HL-60/S4 (cell line): ENCODE results near the gene GOLGA8A.
"Not testable (repeated sequence)": the region's sequence is repeated elsewhere in the genome, so short reads cannot be mapped to it uniquely, and the experiment has no call there.

ENCODE experiments used
- in situ Hi-C: fragments of 300-500 bp; cut with MboI; formaldehyde crosslinking; loops from 2 replicates; pipeline ENCODE4 v1.14.3; 2022; ENCODE audit warnings: low sequenced_read_pairs

The GOLGA8A gene, protein sequence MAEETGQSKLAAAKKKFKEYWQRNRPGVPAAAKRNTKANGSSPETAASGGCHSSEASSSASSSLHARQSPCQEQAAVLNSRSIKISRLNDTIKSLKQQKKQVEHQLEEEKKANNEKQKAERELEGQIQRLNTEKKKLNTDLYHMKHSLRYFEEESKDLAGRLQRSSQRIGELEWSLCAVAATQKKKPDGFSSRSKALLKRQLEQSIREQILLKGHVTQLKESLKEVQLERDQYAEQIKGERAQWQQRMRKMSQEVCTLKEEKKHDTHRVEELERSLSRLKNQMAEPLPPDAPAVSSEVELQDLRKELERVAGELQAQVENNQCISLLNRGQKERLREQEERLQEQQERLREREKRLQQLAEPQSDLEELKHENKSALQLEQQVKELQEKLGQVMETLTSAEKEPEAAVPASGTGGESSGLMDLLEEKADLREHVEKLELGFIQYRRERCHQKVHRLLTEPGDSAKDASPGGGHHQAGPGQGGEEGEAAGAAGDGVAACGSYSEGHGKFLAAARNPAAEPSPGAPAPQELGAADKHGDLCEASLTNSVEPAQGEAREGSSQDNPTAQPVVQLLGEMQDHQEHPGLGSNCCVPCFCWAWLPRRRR

DNA sequence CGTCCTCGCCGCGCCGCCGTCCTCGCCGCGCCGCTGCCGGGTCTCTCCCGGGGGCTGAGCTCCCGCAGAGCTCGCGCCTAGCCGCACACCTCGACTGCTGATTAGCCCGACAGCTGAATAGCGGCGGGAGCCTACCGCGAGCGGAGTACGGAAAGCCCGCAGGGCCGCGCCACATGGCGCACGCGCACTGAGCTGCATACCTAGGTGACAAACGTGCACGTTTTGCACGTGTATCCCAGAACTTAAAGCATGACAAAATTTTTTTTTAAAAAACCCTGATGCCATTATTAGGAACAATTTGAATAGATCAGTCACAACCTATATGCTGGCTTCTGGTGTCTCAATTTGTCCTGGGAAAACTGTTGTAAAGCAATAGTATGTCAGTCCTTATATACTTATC lies at the start of gene GOLGA8A:
GOLGA8A (minus strand) TSS at position 122 of the 400 bp plus-strand sequence. CDS start 48,117 bp downstream, outside the sequence.
- in situ Hi-C loops, result no loop called here

GRCh38 chr15:34483644-34484043 lies 46.0 kb upstream of the GOLGA8A start:
- in situ Hi-C loops, result no loop called here

DNA sequence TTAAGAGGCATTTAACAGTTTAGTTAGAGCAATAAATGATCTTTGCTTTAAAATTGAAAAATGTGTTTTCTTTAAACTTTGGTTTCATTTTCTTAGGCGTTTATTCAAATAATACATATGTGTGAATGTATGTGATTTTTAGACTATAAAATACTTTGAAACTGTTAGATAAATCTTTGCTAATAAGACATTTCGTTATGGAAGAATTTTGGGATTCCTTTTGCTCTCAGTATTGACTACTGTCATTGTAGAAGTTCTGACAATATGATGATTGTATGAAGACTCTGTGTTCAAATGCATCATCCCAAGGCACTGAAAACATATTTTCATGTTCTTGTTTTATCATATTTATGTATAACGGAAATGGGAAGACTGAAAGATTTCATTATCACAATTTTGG lies 43.8 kb upstream of the GOLGA8A start:
- in situ Hi-C loops, result no loop called here

- in situ Hi-C loops, result loop anchor here (25.0 kb wide), 1 partner anchor 412 kb away; no protein-coding TSS in a partner anchor
Measured at GRCh38 chr15:34473840-34474239, 36.2 kb upstream of the GOLGA8A start.

- in situ Hi-C loops, result loop anchor here (25.0 kb wide), 1 partner anchor 411 kb away; no protein-coding TSS in a partner anchor
Measured at GRCh38 chr15:34472947-34473346, 35.3 kb upstream of the GOLGA8A start.

DNA sequence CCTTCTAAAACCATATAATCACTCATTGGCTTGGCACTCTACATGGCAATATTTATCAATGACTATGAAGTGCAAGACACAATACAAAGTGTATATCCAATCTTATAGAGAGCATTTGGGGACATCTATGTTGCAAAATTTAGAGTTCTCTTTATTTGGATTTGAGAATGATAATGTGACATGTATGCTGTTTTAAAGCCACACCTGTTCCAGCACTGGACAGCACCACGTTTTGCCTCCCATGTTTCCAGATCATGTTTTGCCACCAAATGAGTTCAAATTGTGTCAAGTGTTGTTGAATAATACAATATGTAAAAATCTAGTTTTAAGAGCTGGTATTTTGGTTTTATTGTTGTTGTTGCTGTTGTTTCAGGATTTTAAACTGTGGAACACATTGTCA lies 33.3 kb upstream of the GOLGA8A start:
- in situ Hi-C loops, result loop anchor here (25.0 kb wide), 1 partner anchor 409 kb away; no protein-coding TSS in a partner anchor

DNA sequence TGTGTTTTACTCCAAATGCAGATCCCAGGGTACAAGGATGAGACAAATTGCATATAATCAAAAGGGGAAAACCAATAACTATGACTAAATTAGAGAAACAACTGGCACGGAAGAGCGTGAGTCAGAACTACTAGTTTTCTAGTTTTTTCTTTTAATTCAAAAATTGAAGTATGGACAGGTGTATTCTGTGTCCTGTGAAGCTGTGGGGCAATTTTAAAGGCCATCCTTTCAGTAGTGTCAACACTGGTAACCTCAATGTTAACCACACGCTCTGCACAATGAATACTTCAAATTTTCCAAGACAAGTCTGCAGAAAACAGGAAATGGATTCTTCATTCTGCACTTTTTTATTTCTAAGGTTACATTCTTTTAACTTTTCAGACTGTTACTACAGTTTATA lies 32.5 kb upstream of the GOLGA8A start:
- in situ Hi-C loops, result loop anchor here (25.0 kb wide), 1 partner anchor 408 kb away; no protein-coding TSS in a partner anchor

GRCh38 chr15:34461730-34462129 lies 24.1 kb upstream of the GOLGA8A start:
- in situ Hi-C loops, result loop anchor here (25.0 kb wide), 1 partner anchor 399 kb away; no protein-coding TSS in a partner anchor

- in situ Hi-C loops, result loop anchor here (25.0 kb wide), 1 partner anchor 398 kb away; no protein-coding TSS in a partner anchor
Measured at GRCh38 chr15:34460451-34460850, 22.8 kb upstream of the GOLGA8A start.

- in situ Hi-C loops, result loop anchor here (25.0 kb wide), 1 partner anchor 394 kb away; no protein-coding TSS in a partner anchor
Measured at GRCh38 chr15:34456658-34457057, 19.1 kb upstream of the GOLGA8A start.

DNA sequence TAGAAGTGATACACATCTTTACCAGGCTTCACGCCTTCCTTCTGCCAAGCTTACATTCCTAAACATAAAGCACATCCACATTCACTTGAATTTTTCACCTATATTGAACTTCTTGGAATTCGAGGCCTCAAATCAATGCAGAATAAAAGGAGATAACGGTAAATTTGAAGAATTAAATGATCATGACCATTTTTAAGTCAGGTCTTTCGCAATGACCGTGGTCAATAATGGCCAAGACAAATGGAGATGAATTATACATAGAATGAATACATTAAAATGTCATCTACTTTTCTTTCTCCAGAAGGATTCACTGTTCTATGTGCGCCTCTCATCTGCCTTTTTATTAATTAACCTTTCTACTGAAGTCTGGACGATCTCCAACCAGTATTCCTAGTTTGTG lies 5.3 kb upstream of the GOLGA8A start:
- in situ Hi-C loops, result no loop called here

GRCh38 chr15:34439878-34440277 lies 2.3 kb upstream of the GOLGA8A start:
- in situ Hi-C loops, result no loop called here

GRCh38 chr15:34436956-34437442 lies 609 bp downstream of the GOLGA8A start:
- in situ Hi-C loops, result no loop called here

GRCh38 chr15:34436126-34436955 lies 1.3 kb downstream of the GOLGA8A start:
- in situ Hi-C loops, result no loop called here

DNA sequence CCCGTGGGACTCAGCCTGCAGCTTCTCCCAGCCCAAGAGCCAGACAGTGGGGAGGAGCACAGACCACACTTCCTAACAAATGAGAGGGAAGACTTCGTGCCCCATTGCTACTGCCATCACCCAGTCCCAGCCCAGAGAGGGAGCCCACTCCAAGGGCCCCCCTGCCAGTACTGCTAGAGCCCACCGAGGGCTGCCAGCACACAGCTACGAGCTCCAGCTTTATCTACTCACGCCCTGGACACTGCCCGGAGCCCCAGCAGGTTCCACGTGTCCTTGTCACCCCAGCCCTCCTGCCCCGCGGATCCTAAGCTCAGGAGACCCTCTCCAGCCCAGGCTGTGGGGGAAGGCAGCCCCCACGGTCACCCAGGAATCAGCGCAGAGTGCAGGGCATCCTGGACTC lies 1.9 kb downstream of the GOLGA8A start:
- in situ Hi-C loops, result no loop called here

GRCh38 chr15:34434627-34435305 lies 2.8 kb downstream of the GOLGA8A start:
- in situ Hi-C loops, result no loop called here

DNA sequence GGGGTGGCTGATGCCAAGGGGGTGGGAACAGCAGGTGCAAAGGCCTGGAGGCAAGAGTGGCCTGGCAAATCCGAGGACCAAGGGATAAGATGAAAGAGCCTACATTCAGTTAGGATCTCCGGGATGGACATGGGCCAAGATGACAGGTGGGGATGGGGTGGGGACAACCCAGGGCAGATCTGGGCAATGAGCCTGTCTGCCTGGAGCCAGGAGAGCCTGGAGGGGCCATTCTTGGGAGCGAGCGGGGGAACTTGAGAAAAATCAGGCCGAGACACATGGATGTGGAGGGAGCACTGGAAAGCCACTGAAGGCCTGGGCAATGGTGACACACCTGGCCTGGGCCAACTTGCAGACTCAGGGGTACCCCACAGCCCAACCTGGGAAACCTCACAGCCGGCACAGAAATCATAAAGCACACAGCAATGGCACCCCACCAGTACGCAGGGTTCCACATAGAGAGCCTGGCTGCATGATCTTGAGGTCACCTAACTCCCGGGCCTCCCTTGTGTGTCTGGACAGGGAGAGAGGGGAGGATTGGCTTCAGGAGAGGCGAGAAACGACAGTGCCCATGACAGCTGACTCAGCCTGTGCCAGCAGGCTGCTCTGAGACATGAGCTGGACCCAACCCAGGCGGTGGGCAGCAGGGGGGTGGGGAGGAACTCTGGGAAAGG lies 3.5 kb downstream of the GOLGA8A start:
- in situ Hi-C loops, result not testable (repeated sequence)

DNA sequence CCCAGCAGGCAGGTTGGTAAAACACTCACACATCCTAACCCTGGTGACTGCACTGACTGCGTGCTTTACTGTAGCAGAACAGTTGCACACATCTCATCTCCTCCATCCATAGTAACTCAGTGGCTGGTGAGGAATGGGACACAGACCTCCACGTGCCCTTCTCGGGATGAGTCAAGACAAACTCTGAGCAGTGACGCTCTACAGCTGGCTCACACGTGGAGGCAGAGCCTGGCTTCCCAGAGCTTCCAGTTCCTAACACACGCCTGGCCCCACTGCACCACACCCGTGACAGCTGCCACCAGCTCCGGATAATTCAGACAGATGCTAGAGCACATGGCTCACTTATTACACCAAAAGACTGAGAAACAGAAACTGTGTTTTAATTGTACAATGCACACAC lies 7.0 kb downstream of the GOLGA8A start:
- in situ Hi-C loops, result not testable (repeated sequence)

DNA sequence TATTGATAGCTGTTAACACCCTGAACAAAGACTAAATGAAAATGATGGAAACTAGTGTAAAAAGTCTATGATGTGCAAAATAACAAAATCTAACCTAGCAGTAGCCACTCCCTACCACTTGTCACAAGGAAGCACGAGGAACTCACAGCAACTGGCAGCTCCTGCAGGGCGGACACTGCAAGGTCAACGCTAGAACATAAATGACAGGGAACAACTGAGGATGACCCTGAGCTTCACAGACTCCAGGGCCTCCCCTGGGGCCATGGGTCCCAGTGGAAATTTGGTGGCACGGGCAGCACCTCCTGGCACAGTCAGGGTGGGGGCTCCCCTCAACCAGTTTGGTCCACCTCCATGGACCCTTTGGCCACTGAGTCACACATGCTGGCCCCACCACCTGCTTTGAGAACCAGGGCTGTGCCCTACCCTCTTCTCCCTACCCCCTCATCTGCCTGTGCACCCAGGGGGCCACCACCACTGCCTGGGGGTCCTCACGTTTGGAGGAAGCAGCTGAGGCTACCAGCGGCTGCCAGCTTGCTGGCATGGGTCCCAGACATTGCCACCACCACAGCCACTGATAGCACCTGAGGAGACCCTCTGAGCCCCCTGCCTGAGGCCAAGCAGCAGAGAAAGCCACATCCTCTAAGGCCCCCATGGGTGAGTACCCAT lies 14.1 kb downstream of the GOLGA8A start:
- in situ Hi-C loops, result not testable (repeated sequence)
